Esophagus muscularis mucosa (tissue), 4 donors: Measurements from ENCODE around the gene RPL22. TPM values are rescaled to one million over a fixed set of nuclear protein-coding genes. Genes with fewer than 3 reads are reported as not detected.
A peak's percentile ranks its signal among the peaks of the same experiment; 100 is the strongest.

Experiments used
- DNase-seq: peaks from one replicate; pipeline ENCODE4 v3.0.0-alpha.2; 2017; ENCODE audit errors: extremely low spot score
- H3K27ac ChIP-seq, 4 donors: fragments of 200-600 bp; sonication (generic); replicated peaks in 1 of 4; 1 replicate in 3 of 4; 2 replicates in 1 of 4; pipeline ENCODE4 v1.5.1; 2016 to 2019; ENCODE audit warnings: mild to moderate bottlenecking in 1 of 4
- H3K27me3 ChIP-seq, 4 donors: fragments of 200-600 bp; sonication (generic); one replicate each; pipeline versions ENCODE4 v1.5.1 to v1.6.0; 2016 to 2019
- H3K36me3 ChIP-seq, 4 donors: fragments of 200-600 bp; sonication (generic); one replicate each; pipeline ENCODE4 v1.5.1; 2016 to 2019
- H3K4me1 ChIP-seq, 4 donors: fragments of 200-600 bp; sonication (generic); one replicate each; pipeline ENCODE4 v1.5.1; 2016 to 2019
- H3K4me3 ChIP-seq, 4 donors: fragments of 200-600 bp; sonication (generic); 1 replicate in 2 of 4; 2 replicates in 2 of 4; pipeline ENCODE4 v1.5.1; 2016 to 2019; ENCODE audit warnings: mild to moderate bottlenecking in 4 of 4, moderate library complexity in 1 of 4
- H3K9me3 ChIP-seq, 4 donors: fragments of 200-600 bp; sonication (generic); 1 replicate in 3 of 4; 2 replicates in 1 of 4; pipeline ENCODE4 v1.5.1; 2016 to 2019
- CTCF ChIP-seq, 3 experiments: fragments of 200-600 bp in 2 of 3; fragments of 450-650 bp in 1 of 3; sonication (generic) in 2 of 3; IDR thresholded peaks; one replicate each; pipeline ENCODE4 v1.5.1; 2017 to 2019; ENCODE audit warnings: antibody characterized with exemption in 3 of 3, mild to moderate bottlenecking in 2 of 3, moderate library complexity in 1 of 3
- EP300 ChIP-seq: sonication (generic); formaldehyde crosslinking; IDR thresholded peaks from one replicate; pipeline ENCODE4 v1.6.1; 2017; ENCODE audit warnings: antibody characterized with exemption
- POLR2A ChIP-seq: fragments of 450-650 bp; IDR thresholded peaks from one replicate; pipeline ENCODE4 v1.6.1; 2017; ENCODE audit warnings: antibody characterized with exemption, moderate library complexity, mild to moderate bottlenecking, low read depth
- POLR2AphosphoS5 ChIP-seq, 2 donors: sonication (generic); formaldehyde crosslinking; IDR thresholded peaks; one replicate each; pipeline ENCODE4 v1.6.1; 2017; ENCODE audit warnings: antibody characterized with exemption in 2 of 2
- WGBS: methylation state at CpG from one replicate; pipeline ENCODE4 v1.1.5; 2018; 5-methylcytosine and 5-hydroxymethylcytosine counted together
- intact Hi-C: fragments of 100-400 bp; cut with DNase I; formaldehyde crosslinking; loops from one replicate; pipeline ENCODE4 v1.15.1; 2023
- total RNA-seq, 4 donors: library from RNA; depleted of rRNA; stranded (reverse); fragments of >200 nt; gene quantifications; one replicate each; pipeline versions ENCODE4 v1.1.0 to v1.2.1, GENCODE V29; 2016

Gene RPL22
- total RNA-seq, 4 donors from 2014 or later = 150 to 225 (median 218) TPM

- Histone ChIP-seq H3K27me3 (no peaks in the 10 kb centered on the region), H3K36me3 (peaks cover 32 to 89% (median 77%) of the 10 kb centered on the region in 4 donors), H3K4me1 (peaks cover 6 to 31% (median 8%) of the 10 kb centered on the region in 4 donors), H3K9me3 (no peaks in the 10 kb centered on the region), H3K27ac (no peak overlapping the region), H3K4me3 (no peak overlapping the region)
- intact Hi-C loops = no loop called here
- WGBS = 88% methylated on average over 8 of the region's 8 CpGs
- no peak for DNase-seq
- TF ChIP-seq POLR2A (no peak), EP300 (no peak), CTCF (IDR thresholded peaks at IDR 0.05) (no peak), POLR2AphosphoS5 (IDR thresholded peaks at IDR 0.05) (no peak)
Measured at GRCh38 chr1:6225651-6226050, 26.3 kb upstream of the RPL22 start.

- DNase-seq = no peak
- no peaks in the 10 kb centered on the region for H3K27me3 ChIP-seq
- H3K4me1 ChIP-seq = peaks cover 6 to 31% (median 8%) of the 10 kb centered on the region in 4 donors
- no peaks in the 10 kb centered on the region for H3K9me3 ChIP-seq
- TF ChIP-seq EP300 (no peak), CTCF (IDR thresholded peaks at IDR 0.05) (no peak), POLR2AphosphoS5 (IDR thresholded peaks at IDR 0.05) (no peak), POLR2A (no peak)
- H3K36me3 ChIP-seq = peaks cover 25 to 87% (median 71%) of the 10 kb centered on the region in 4 donors
- no peak overlapping the region for H3K27ac ChIP-seq
- no peak overlapping the region for H3K4me3 ChIP-seq
- intact Hi-C loops = no loop called here
- 77% methylated on average over 15 of the region's 15 CpGs for WGBS
Measured at GRCh38 chr1:6224718-6225117, 25.3 kb upstream of the RPL22 start.

- Histone ChIP-seq H3K4me1 (peaks cover 6 to 31% (median 8%) of the 10 kb centered on the region in 4 donors), H3K4me3 (no peak overlapping the region), H3K27ac (no peak overlapping the region), H3K27me3 (no peaks in the 10 kb centered on the region), H3K9me3 (no peaks in the 10 kb centered on the region), H3K36me3 (peaks cover 25 to 80% (median 60%) of the 10 kb centered on the region in 4 donors)
- intact Hi-C loops = no loop called here
- no peak for TF ChIP-seq EP300
- TF ChIP-seq CTCF (IDR thresholded peaks at IDR 0.05) = no peak
- no peak for TF ChIP-seq POLR2AphosphoS5 (IDR thresholded peaks at IDR 0.05)
- TF ChIP-seq POLR2A = no peak
- 92% methylated on average over 13 of the region's 13 CpGs for WGBS
- DNase-seq = no peak
Measured at GRCh38 chr1:6223617-6224016, 24.2 kb upstream of the RPL22 start.

GRCh38 chr1:6222636-6223035 lies 23.2 kb upstream of the RPL22 start:
- intact Hi-C loops = no loop called here
- H3K27me3 ChIP-seq = no peaks in the 10 kb centered on the region
- peak overlapping the region; percentile 5 to 47 (median 34) for H3K27ac ChIP-seq
- H3K4me3 ChIP-seq = no peak overlapping the region
- TF ChIP-seq CTCF (IDR thresholded peaks at IDR 0.05) = no peak
- TF ChIP-seq POLR2AphosphoS5 (IDR thresholded peaks at IDR 0.05) = peak in 1 of 2 donors; percentile 24
- no peak for TF ChIP-seq POLR2A
- 58% methylated on average over 6 of the region's 6 CpGs for WGBS
- H3K36me3 ChIP-seq = peaks cover 19 to 80% (median 54%) of the 10 kb centered on the region in 4 donors
- no peak for DNase-seq
- H3K4me1 ChIP-seq = peaks cover 6 to 31% (median 8%) of the 10 kb centered on the region in 4 donors
- H3K9me3 ChIP-seq = no peaks in the 10 kb centered on the region

- Histone ChIP-seq H3K27ac (no peak overlapping the region), H3K36me3 (peaks cover 15 to 68% (median 52%) of the 10 kb centered on the region in 4 donors), H3K9me3 (no peaks in the 10 kb centered on the region)
Measured at GRCh38 chr1:6221210-6221784, 21.9 kb upstream of the RPL22 start.

More at GRCh38 chr1:6221210-6221784, 21.9 kb upstream of the RPL22 start:
- intact Hi-C loops = no loop called here
- WGBS = 86% methylated on average over 12 of the region's 12 CpGs
- no peak for DNase-seq
- no peaks in the 10 kb centered on the region for H3K27me3 ChIP-seq
- peaks cover 6 to 31% (median 8%) of the 10 kb centered on the region in 4 donors for H3K4me1 ChIP-seq
- no peak for TF ChIP-seq EP300
- no peak for TF ChIP-seq CTCF (IDR thresholded peaks at IDR 0.05)
- no peak for TF ChIP-seq POLR2AphosphoS5 (IDR thresholded peaks at IDR 0.05)
- no peak for TF ChIP-seq POLR2A
- no peak overlapping the region for H3K4me3 ChIP-seq
